HG03521 (cell line): ENCODE results near the gene VWA8.
A peak's percentile ranks its signal among the peaks of the same experiment; 100 is the strongest.
"Not testable (repeated sequence)": the region's sequence is repeated elsewhere in the genome, so short reads cannot be mapped to it uniquely, and the experiment has no call there.

Source experiments
- ATAC-seq: cut with Tn5 transposase; IDR thresholded peaks from one replicate; pipeline ENCODE4 v1.9.1; 2021; ENCODE audit warnings: mild to moderate bottlenecking, moderate library complexity; ENCODE audit not compliant: unreplicated experiment

Gene VWA8

GRCh38 chr13:41811588-41812021, 149.3 kb downstream of the VWA8 start:
- ATAC-seq = peak; percentile 41

DNA sequence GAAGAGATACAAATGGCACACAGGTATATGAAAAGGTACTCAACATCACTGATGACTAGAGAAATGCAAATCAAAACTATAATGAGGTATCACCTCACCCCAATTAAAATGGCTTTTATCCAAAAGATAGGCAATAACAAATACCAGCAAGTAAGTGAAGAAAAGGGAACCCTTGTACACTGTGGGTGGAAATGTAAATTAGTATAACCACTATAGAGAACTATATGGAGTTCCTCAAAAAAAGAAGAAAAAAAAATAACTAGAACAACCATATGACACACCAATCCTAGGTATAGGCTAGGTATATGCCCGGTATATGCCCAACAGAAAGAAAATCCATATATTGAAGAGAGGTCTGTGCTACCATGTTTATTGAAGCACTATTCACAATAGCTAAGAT, 150.9 kb downstream of the VWA8 start:
- no peak for ATAC-seq

- ATAC-seq = not testable (repeated sequence)
Observed at GRCh38 chr13:41803445-41803735, 157.5 kb downstream of the VWA8 start.

DNA sequence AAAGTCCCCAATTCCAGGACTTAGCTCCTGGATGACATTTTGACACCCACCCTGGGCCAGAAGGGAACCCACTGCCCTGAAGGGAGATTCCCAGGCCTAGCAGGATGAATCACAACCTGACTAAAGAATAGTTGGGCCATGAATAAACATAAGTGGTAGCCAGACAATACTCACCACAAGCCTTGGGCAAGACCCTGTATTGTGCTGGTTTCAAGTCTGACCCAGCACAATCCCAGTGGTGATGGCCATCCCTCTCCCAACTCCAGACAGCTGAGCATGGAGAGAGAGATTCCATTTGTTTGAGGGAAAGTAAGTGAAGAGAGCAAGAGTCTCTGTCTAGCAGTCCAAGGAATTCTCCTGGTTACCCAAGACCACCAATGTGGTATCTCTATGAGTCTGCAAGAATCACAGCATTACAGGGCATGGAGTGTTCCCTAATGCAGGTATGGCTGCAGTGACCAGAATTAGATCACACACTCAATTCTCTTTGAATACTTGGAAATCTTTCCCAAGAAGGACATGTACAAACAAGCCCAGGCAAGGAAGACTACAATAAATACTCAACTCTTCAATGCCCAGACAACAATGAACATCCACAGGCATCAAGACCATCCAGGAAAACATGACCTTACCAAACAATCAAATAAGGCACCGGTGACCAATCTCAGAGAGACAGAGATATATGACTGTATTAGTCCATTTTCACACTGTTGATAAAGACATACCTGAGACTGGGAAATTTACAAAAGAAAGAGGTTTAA, 158.0 kb downstream of the VWA8 start:
- no peak for ATAC-seq

DNA sequence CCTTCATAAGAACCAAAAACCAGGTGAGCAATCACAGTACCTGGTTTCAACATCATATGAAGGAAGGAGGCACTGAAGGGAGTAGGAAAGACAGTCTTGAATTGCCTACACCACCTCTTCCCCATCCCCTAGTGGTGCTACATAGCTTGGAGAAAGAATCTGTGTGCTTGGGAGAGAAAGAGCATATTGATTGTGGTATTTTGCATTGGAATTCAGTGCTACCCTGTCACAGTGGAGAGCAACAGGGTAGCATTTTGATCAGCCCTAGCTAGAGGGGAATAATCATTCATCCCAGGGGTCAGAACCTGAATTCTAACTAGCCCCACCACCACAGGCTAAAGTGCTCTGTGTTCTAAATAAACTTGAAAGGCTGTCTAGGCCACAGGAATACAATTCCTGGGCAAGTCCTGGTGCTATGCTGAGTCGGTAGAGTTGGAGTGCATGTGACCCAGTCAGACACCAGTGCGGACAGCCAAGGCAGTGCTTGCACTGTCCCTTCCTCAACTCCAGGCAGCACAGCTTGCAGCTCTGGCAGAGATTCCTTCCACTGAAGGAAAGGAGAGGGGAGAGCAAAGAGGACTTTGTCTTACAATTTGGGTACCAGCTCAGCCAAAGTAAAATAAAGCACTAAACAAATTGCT, 158.7 kb downstream of the VWA8 start:
- ATAC-seq = no peak

GRCh38 chr13:41791056-41791455, 169.9 kb downstream of the VWA8 start:
- ATAC-seq = no peak

DNA sequence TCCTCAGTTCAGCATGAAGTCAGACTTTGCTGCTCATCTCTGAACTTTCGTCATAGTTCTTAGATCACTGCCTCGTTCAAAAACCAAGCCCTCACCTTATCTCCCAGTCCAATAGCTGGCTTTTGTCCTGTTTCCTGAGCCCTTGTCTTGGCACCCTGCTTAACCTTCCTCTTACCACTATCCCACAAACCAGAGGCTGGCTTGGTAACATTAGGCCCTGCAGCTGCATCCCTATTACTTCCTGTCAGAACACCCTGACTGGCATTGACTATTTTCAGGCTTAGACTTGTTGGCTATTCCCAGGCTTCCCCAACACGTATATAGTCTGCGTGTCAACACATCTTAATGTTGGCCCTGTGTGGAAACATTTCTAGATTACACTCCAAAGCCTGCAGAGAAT, 172.4 kb downstream of the VWA8 start:
- no peak for ATAC-seq

DNA sequence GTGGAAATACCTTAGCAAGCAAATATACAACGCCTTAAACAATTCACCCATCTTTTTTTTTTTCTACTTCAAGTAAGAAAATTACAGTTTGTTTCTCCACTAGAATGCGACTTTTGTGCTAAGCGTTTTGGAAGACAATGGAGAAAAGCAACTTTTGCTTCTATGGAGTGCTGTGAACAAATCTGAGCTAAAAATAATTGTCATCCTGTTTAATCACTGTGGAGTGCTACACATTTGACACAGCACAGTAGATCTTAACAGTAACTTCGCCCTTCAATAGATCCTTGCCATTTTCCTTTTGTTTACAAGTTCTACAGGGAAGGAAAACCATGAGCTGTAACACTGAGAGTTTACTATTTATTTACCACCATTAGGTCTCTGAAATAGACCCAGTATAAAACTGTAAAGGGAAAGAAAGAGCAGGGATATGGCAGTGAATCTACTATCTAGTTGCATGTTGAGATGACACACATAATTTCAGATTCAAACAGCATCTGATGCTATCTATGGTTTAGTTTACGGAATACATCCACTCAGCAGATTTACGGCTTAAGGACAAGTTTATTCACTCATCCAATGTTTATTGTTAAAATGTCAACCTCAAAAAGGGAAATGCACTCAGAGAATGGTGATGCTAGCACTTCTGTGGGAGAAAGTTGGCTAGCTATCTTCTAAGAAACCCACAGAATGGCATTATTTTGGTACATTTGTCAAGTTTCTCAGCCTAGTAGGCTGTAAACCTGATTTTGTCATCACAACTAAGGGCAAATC, 175.3 kb downstream of the VWA8 start:
- ATAC-seq = no peak

DNA sequence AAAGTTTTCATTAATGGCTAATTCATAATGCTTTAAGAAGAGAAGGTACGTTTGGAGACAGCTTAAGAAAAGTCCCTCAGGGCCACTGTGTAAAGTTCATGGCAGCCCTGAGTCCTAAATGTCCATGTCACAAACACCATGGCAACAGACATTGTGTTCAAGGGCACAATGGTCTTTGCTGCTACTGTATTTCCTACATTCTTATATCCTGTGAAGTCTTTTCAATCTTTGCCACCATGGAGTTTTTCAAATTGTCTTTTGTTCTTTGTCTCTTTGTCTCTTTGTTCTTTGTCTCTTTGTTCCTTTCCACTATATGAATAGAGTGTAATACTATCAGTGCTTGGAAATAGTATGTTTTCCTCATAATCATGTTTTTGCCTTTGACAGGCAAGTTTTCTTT, 178.8 kb downstream of the VWA8 start:
- no peak for ATAC-seq

DNA sequence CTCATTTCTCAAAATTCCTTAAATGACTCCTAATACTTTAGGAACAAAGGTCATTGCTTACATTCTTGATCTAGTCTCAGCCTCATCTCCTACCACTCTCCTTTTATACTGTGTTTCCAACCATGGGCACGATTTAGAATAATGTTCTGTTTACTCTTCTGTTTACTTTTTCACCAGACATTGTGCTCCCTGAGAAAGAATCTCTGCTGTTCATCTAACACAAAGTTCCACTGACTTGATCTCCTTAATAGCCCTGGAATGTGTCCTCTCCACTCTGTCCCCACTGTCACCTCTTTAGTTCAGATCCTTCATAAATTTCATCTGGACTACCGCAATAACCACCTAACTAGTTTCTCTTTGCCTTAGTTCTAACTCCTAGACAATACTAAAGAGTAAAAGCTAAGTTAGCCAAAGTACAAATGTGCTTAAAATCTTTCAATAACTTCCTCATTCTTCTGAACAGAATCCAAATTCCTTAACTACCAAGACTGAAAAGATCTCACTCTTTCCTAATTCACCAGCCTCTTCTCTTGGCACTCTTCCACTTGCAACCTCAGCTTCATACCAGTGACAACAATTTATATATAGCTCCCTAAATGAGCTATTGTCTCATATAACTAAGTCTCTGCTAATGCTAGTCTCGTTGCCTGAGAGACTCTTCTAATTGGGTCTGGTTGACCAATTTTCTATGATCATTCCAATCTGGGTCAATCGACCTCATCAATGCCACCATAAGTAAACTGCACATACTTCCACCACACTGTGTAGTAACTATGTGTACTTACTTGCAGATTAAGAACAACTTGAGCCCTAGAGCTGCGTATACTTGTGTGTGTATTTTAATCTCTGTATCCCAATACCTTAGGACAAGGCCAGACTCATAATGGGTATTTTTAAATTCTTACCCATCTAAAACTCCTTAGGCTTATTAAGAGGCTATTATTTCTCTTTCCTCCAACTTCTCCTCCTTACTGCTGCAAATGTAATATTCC, 179.9 kb downstream of the VWA8 start:
- no peak for ATAC-seq

- ATAC-seq = no peak
Observed at GRCh38 chr13:41775251-41775650, 185.7 kb downstream of the VWA8 start.

- ATAC-seq = no peak
Observed at GRCh38 chr13:41774605-41775218, 186.2 kb downstream of the VWA8 start.

GRCh38 chr13:41767801-41768200, 193.1 kb downstream of the VWA8 start:
- ATAC-seq = no peak

- ATAC-seq = no peak
Observed at GRCh38 chr13:41766439-41766838, 194.5 kb downstream of the VWA8 start.

DNA sequence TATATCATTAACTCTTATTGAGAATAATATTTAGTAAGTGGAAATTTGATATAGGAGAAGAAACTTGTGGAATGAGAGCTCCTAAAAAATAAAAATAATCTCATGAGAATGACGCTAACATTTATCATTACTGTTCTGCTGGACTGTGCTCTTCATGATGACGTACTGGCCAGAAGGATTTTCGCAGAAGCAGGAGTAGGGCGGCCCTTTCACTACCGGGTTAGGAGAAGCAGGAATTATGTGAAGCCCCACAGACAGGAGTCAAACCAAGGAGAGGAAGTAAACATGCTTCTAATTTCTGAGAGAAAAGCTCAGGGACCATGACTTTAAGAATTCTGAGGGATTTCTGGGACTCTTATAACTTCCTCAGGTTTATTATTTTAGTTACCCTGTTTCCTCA, 195.1 kb downstream of the VWA8 start:
- no peak for ATAC-seq

- ATAC-seq = no peak
Observed at GRCh38 chr13:41765020-41765419, 195.9 kb downstream of the VWA8 start.

GRCh38 chr13:41764558-41764957, 196.4 kb downstream of the VWA8 start:
- ATAC-seq = no peak

DNA sequence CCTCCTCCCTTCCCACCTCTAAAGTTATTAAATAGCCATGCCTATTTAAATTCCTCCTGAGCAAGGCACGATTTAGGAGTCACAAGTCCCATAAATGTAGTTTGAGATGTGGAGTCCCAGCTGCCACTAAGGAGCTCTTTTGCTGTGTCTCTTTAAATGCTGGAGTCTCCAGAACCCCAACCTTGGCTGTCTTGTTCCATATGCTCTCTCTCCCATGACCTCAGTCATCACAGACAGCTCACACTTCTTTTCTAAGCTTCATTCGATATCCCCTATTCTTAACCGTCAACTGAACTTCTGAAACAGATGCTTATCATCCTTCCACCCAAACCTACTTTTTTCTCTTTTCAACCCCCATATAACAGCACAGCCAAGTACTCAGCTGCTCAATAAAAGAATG, 197.1 kb downstream of the VWA8 start:
- no peak for ATAC-seq

DNA sequence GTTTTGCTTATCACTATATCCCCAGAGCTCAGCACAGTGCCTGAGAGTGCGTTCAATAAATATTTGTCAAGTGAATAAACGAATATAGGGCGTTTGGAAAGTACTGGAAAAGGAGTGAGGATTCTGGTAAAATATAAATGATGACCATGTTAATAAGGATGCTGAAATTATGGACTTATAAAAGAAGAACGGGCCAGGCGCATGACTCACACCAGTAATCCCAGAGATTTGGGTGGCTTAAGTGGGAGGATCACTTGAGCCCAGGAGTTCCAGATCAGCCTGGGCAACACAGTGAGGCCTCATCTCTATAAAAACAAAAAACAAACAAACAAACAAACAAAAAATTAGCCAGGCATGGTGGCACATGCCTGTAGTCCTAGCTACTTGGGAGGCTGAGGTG, 198.1 kb downstream of the VWA8 start:
- ATAC-seq = no peak

DNA sequence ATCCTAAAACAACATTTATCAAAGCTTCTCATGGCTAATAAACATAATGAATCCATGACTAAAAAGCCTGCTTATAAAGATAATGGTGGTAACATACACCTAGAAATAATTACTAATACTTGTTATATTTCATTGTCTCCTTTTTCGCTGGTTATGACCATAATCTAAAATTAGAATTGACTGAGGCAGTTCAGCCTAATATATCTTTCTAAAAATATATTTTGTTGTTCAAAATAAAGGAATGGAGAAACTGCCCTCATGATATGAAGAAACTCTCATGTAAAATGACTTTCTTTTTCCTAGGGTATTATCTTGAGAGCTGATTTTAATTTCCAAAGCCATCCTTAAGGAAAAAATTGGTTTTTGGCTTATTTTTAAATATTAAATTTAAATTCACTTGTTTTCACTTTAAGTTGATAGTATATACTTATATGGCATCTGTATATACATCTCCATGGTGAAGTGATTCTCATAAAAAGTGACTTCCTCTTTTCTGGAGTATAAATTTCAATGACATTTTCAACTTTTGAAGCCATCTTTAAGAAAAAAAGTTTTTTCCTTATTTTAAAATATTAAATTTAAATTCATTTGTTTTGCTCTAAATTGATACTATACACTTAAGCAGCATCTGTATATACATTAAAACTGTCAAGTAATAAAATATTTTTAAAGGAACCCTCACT, 204.6 kb downstream of the VWA8 start:
- no peak for ATAC-seq
